Body of pancreas (tissue), 4 donors: ENCODE results near the gene RNF25. TPM values are rescaled to one million over a fixed set of nuclear protein-coding genes. Genes with fewer than 3 reads are reported as not detected.

ENCODE experiments used
- ATAC-seq: fragments of 150-250 bp; one replicate; pipeline ENCODE4 v1.9.1; 2016
- DNase-seq, 4 donors: peaks; one replicate each; pipeline ENCODE4 v3.0.0-alpha.2; 2019
- H3K27ac ChIP-seq, 4 donors: fragments of 200-600 bp; sonication (generic); 1 replicate in 3 of 4; 2 replicates in 1 of 4; pipeline versions ENCODE4 v1.5.1 to v1.6.1; 2016 to 2019; ENCODE audit warnings: mild to moderate bottlenecking in 1 of 4, mixed read lengths in 1 of 4, moderate library complexity in 1 of 4
- H3K27me3 ChIP-seq, 2 donors: fragments of 200-600 bp; sonication (generic); one replicate each; pipeline ENCODE4 v1.6.0; 2016; ENCODE audit warnings: mild to moderate bottlenecking in 1 of 2
- H3K36me3 ChIP-seq, 2 donors: fragments of 200-600 bp; sonication (generic); replicated peaks in 1 of 2; 2 replicates each; pipeline ENCODE4 v1.5.1; 2016; ENCODE audit warnings: low read depth in 2 of 2; ENCODE audit not compliant: insufficient read depth in 1 of 2
- H3K4me1 ChIP-seq: fragments of 200-600 bp; sonication (generic); one replicate; pipeline ENCODE4 v1.6.0; 2016
- H3K4me3 ChIP-seq, 2 donors: fragments of 200-600 bp; sonication (generic); 1 replicate in 1 of 2; 2 replicates in 1 of 2; pipeline ENCODE4 v1.5.1; 2016 to 2019
- H3K9me3 ChIP-seq, 3 donors: fragments of 200-600 bp; sonication (generic); 1 replicate in 2 of 3; 2 replicates in 1 of 3; pipeline ENCODE4 v1.5.1; 2016
- CTCF ChIP-seq, 7 experiments: fragments of 450-650 bp in 4 of 7; fragments of 200-600 bp in 3 of 7; sonication (generic) in 3 of 7; IDR thresholded peaks; one replicate each; pipeline ENCODE4 v1.5.1; 2016 to 2019; ENCODE audit warnings: antibody characterized with exemption in 7 of 7
- POLR2A ChIP-seq, 3 donors: fragments of 450-650 bp; IDR thresholded peaks; one replicate each; pipeline ENCODE4 v1.6.1; 2016; ENCODE audit warnings: antibody characterized with exemption in 3 of 3, mild to moderate bottlenecking in 2 of 3
- WGBS, 2 donors: methylation state at CpG; one replicate each; pipeline ENCODE4 v1.1.5; 2017; 5-methylcytosine and 5-hydroxymethylcytosine counted together
- intact Hi-C: fragments of 100-400 bp; cut with DNase I; formaldehyde crosslinking; loops from one replicate; pipeline ENCODE4 v1.15.1; 2023
- total RNA-seq, 2 donors: library from RNA; depleted of rRNA; stranded (reverse); fragments of >200 nt; gene quantifications; one replicate each; pipeline ENCODE4 v1.1.0, GENCODE V29; 2016

Gene RNF25
- total RNA-seq, 2 donors from 2014 or later: 3.0 to 14.8 TPM

- H3K36me3 ChIP-seq: peaks cover 0 to 29% of the 10 kb centered on the region in 2 donors
Observed at GRCh38 chr2:218648088-218648786, 23.6 kb downstream of the RNF25 start.

GRCh38 chr2:218645126-218645525 lies 26.7 kb downstream of the RNF25 start:
- TF ChIP-seq CTCF (IDR thresholded peaks at IDR 0.05) (no peak), POLR2A (IDR thresholded peaks at IDR 0.05) (no peak)
- Histone ChIP-seq H3K27ac (peak overlapping the region in 3 of 4 donors; percentile 61 to 69 (median 63)), H3K9me3 (no peaks in the 10 kb centered on the region), H3K4me1 (peaks cover 16% of the 10 kb centered on the region), H3K27me3 (no peaks in the 10 kb centered on the region), H3K36me3 (peaks cover 0 to 42% of the 10 kb centered on the region in 2 donors), H3K4me3 (no peak overlapping the region)
- ATAC-seq (peak; percentile 68), DNase-seq (no peak)
- intact Hi-C loops: loop anchor here (10.0 kb wide), 1 partner anchor 230 kb away; the partner anchor contains the start of gene VIL1
- 75 to 86% methylated on average over 1 of the region's 1 CpG for WGBS, 2 donors

More at GRCh38 chr2:218648088-218648786, 23.6 kb downstream of the RNF25 start:
- Histone ChIP-seq H3K27me3 (no peaks in the 10 kb centered on the region), H3K27ac (no peak overlapping the region), H3K4me3 (no peak overlapping the region), H3K4me1 (peaks cover 16% of the 10 kb centered on the region), H3K9me3 (no peaks in the 10 kb centered on the region)
- intact Hi-C loops: loop anchor here (10.0 kb wide), 1 partner anchor 233 kb away; the partner anchor contains the start of gene VIL1
- DNase-seq: peak; percentile 41 to 59 (median 53)
- TF ChIP-seq POLR2A (IDR thresholded peaks at IDR 0.05) (no peak), CTCF (IDR thresholded peaks at IDR 0.05) (peak in 6 of 7 experiments; percentile 53 to 70 (median 64))
- peak; percentile 55 for ATAC-seq
- 71 to 77% methylated on average over 9 of the region's 9 CpGs for WGBS, 2 donors

GRCh38 chr2:218644721-218645120 lies 27.1 kb downstream of the RNF25 start:
- Histone ChIP-seq H3K4me1 (peaks cover 16% of the 10 kb centered on the region), H3K36me3 (peaks cover 0 to 42% of the 10 kb centered on the region in 2 donors), H3K9me3 (no peaks in the 10 kb centered on the region), H3K27ac (peak overlapping the region in 3 of 4 donors; percentile 54 to 69 (median 63)), H3K4me3 (no peak overlapping the region), H3K27me3 (no peaks in the 10 kb centered on the region)
- DNase-seq (peak; percentile 22 to 50 (median 30)), ATAC-seq (peak; percentile 60)
- TF ChIP-seq CTCF (IDR thresholded peaks at IDR 0.05): peak in 2 of 7 experiments; percentile 16 to 26
- TF ChIP-seq POLR2A (IDR thresholded peaks at IDR 0.05): no peak
- intact Hi-C loops: loop anchor here (10.0 kb wide), 1 partner anchor 230 kb away; the partner anchor contains the start of gene VIL1
- WGBS, 2 donors: 64 to 65% methylated on average over 8 to 11 of the region's 11 CpGs

- Histone ChIP-seq H3K27ac (peak overlapping the region in 3 of 4 donors; percentile 54 to 69 (median 63)), H3K4me3 (no peak overlapping the region), H3K4me1 (peaks cover 16% of the 10 kb centered on the region), H3K27me3 (no peaks in the 10 kb centered on the region), H3K9me3 (no peaks in the 10 kb centered on the region), H3K36me3 (peaks cover 0 to 45% of the 10 kb centered on the region in 2 donors)
- TF ChIP-seq CTCF (IDR thresholded peaks at IDR 0.05): no peak
- TF ChIP-seq POLR2A (IDR thresholded peaks at IDR 0.05): no peak
- 70 to 94% methylated on average over 3 to 10 of the region's 10 CpGs for WGBS, 2 donors
- DNase-seq: no peak
- no peak for ATAC-seq
- intact Hi-C loops: loop anchor here (10.0 kb wide), 1 partner anchor 229 kb away; the partner anchor contains the start of gene VIL1
Observed at GRCh38 chr2:218643751-218644310, 28.0 kb downstream of the RNF25 start.
